Measurements from ENCODE around the gene CSNK1E.
"Not testable (repeated sequence)": the region's sequence is repeated elsewhere in the genome, so short reads cannot be mapped to it uniquely, and the experiment has no call there.

- not testable (repeated sequence) for TF ChIP-seq CTCF (optimal IDR thresholded peaks at IDR 0.05 in 1 of 3, IDR thresholded peaks at IDR 0.05 in 1 of 3, conservative IDR thresholded peaks at IDR 0.05 in 1 of 3; ENCODE audit: extremely low read depth in 1 of 3, insufficient read depth in 2 of 3, low read length in 3 of 3); EZH2 (IDR thresholded peaks at IDR 0.05; ENCODE audit: low read length)
These were observed 22.7 kb upstream of the CSNK1E start for GRCh38 chr22:38339893-38340292.
